HUES64 (cell line): ENCODE results near the gene EPN2.

Source experiments
- H3K27ac ChIP-seq: 2 replicates; pipeline ENCODE4 v1.7.0; 2013; ENCODE audit warnings: low read depth, low read length, inconsistent platforms
- H3K27me3 ChIP-seq: 2 replicates; pipeline ENCODE4 v1.6.1; 2013; ENCODE audit warnings: mild to moderate bottlenecking, low read length; ENCODE audit not compliant: insufficient read depth
- H3K36me3 ChIP-seq: 2 replicates; pipeline ENCODE4 v1.6.1; 2013; ENCODE audit warnings: mild to moderate bottlenecking, low read length; ENCODE audit not compliant: insufficient read depth
- H3K4me1 ChIP-seq: 2 replicates; pipeline ENCODE4 v1.6.1; 2013; ENCODE audit warnings: mild to moderate bottlenecking, low read length, moderate library complexity; ENCODE audit not compliant: insufficient read depth
- H3K4me3 ChIP-seq: 2 replicates; pipeline ENCODE4 v1.5.1; 2013; ENCODE audit warnings: mild to moderate bottlenecking, low read length, moderate library complexity
- H3K9ac ChIP-seq: 2 replicates; pipeline ENCODE4 v1.6.1; 2013; ENCODE audit warnings: mild to moderate bottlenecking, low read depth, low read length
- H3K9me3 ChIP-seq: 2 replicates; pipeline ENCODE4 v1.6.1; 2013; ENCODE audit warnings: low read depth, low read length; ENCODE audit not compliant: insufficient read depth
- WGBS: fragments of 150-250, 120-280 bp; methylation state at CpG from one replicate; pipeline ENCODE4 v1.1.7; 2013; ENCODE audit warnings: missing lambda C conversion rate; 5-methylcytosine and 5-hydroxymethylcytosine counted together

EPN2 gene

GRCh38 chr17:19298569-19299213 lies 61.5 kb downstream of the EPN2 start:
- Histone ChIP-seq H3K27me3 (no peaks in the 10 kb centered on the region), H3K9ac (no peak overlapping the region), H3K4me1 (peaks cover 13% of the 10 kb centered on the region; the same call in 1 of the 2 replicates), H3K9me3 (no peaks in the 10 kb centered on the region), H3K4me3 (no peak overlapping the region), H3K27ac (no peak overlapping the region), H3K36me3 (no peaks in the 10 kb centered on the region)
- WGBS = 93% methylated on average over 5 of the region's 6 CpGs

GRCh38 chr17:19299214-19299747 lies 62.1 kb downstream of the EPN2 start:
- no peak overlapping the region for H3K4me3 ChIP-seq
- H3K27ac ChIP-seq = no peak overlapping the region
- WGBS = 89% methylated on average over 4 of the region's 4 CpGs
- no peaks in the 10 kb centered on the region for H3K27me3 ChIP-seq
- H3K36me3 ChIP-seq = peaks cover 3% of the 10 kb centered on the region; the same call in 1 of the 2 replicates
- H3K4me1 ChIP-seq = peaks cover 13% of the 10 kb centered on the region; the same call in 1 of the 2 replicates
- H3K9ac ChIP-seq = no peak overlapping the region
- no peaks in the 10 kb centered on the region for H3K9me3 ChIP-seq

GRCh38 chr17:19299866-19300265 lies 62.7 kb downstream of the EPN2 start:
- Histone ChIP-seq H3K4me1 (peaks cover 13% of the 10 kb centered on the region; the same call in 1 of the 2 replicates), H3K4me3 (no peak overlapping the region), H3K27ac (no peak overlapping the region), H3K36me3 (peaks cover 5% of the 10 kb centered on the region; the same call in 1 of the 2 replicates), H3K9ac (no peak overlapping the region), H3K27me3 (no peaks in the 10 kb centered on the region), H3K9me3 (no peaks in the 10 kb centered on the region)
- 87% methylated on average over 7 of the region's 7 CpGs for WGBS

- no peak overlapping the region for H3K9ac ChIP-seq
- H3K27ac ChIP-seq = no peak overlapping the region
- H3K9me3 ChIP-seq = no peaks in the 10 kb centered on the region
- H3K4me3 ChIP-seq = no peak overlapping the region
- peaks cover 13% of the 10 kb centered on the region; the same call in 1 of the 2 replicates for H3K4me1 ChIP-seq
- no peaks in the 10 kb centered on the region for H3K27me3 ChIP-seq
- 93% methylated on average over 5 of the region's 5 CpGs for WGBS
- peaks cover 5% of the 10 kb centered on the region; the same call in 1 of the 2 replicates for H3K36me3 ChIP-seq
Observed at GRCh38 chr17:19301274-19301951, 64.2 kb downstream of the EPN2 start.

- no peak overlapping the region for H3K4me3 ChIP-seq
Observed at GRCh38 chr17:19301973-19302372, 64.8 kb downstream of the EPN2 start.

GRCh38 chr17:19302791-19303331 lies 65.7 kb downstream of the EPN2 start:
- Histone ChIP-seq H3K4me3 (no peak overlapping the region), H3K9ac (no peak overlapping the region), H3K36me3 (peaks cover 5% of the 10 kb centered on the region; the same call in 1 of the 2 replicates), H3K4me1 (peaks cover 13% of the 10 kb centered on the region; the same call in 1 of the 2 replicates), H3K27ac (no peak overlapping the region), H3K27me3 (no peaks in the 10 kb centered on the region), H3K9me3 (no peaks in the 10 kb centered on the region)
- 93% methylated on average over 9 of the region's 9 CpGs for WGBS

More at GRCh38 chr17:19301973-19302372, 64.8 kb downstream of the EPN2 start:
- 95% methylated on average over 9 of the region's 9 CpGs for WGBS
- Histone ChIP-seq H3K9ac (no peak overlapping the region), H3K4me1 (peaks cover 13% of the 10 kb centered on the region; the same call in 1 of the 2 replicates), H3K9me3 (no peaks in the 10 kb centered on the region), H3K36me3 (peaks cover 5% of the 10 kb centered on the region; the same call in 1 of the 2 replicates), H3K27ac (no peak overlapping the region), H3K27me3 (no peaks in the 10 kb centered on the region)

- no peaks in the 10 kb centered on the region for H3K9me3 ChIP-seq
- peaks cover 6% of the 10 kb centered on the region; the same call in 1 of the 2 replicates for H3K36me3 ChIP-seq
- H3K9ac ChIP-seq = no peak overlapping the region
- H3K4me3 ChIP-seq = no peak overlapping the region
- no peak overlapping the region for H3K27ac ChIP-seq
- peaks cover 13% of the 10 kb centered on the region; the same call in 1 of the 2 replicates for H3K4me1 ChIP-seq
- 94% methylated on average over 9 of the region's 9 CpGs for WGBS
- no peaks in the 10 kb centered on the region for H3K27me3 ChIP-seq
Observed at GRCh38 chr17:19303367-19303776, 66.2 kb downstream of the EPN2 start.

- 91% methylated on average over 7 of the region's 7 CpGs for WGBS
- Histone ChIP-seq H3K4me3 (no peak overlapping the region), H3K9ac (no peak overlapping the region), H3K36me3 (peaks cover 9% of the 10 kb centered on the region; the same call in 1 of the 2 replicates), H3K9me3 (no peaks in the 10 kb centered on the region), H3K27me3 (no peaks in the 10 kb centered on the region), H3K27ac (no peak overlapping the region), H3K4me1 (peaks cover 6% of the 10 kb centered on the region; the same call in 1 of the 2 replicates)
Observed at GRCh38 chr17:19304209-19304608, 67.0 kb downstream of the EPN2 start.

- Histone ChIP-seq H3K4me3 (no peak overlapping the region), H3K9ac (no peak overlapping the region), H3K9me3 (no peaks in the 10 kb centered on the region), H3K27me3 (no peaks in the 10 kb centered on the region), H3K27ac (no peak overlapping the region), H3K4me1 (0 out of 2 replicates have a peak, but pooled peaks cover under 1% of the 10 kb centered on the region), H3K36me3 (peaks cover 9% of the 10 kb centered on the region; the same call in 1 of the 2 replicates)
- WGBS = 97% methylated on average over 5 of the region's 5 CpGs
Observed at GRCh38 chr17:19304751-19305150, 67.6 kb downstream of the EPN2 start.

- Histone ChIP-seq H3K4me1 (no peaks in the 10 kb centered on the region), H3K36me3 (peaks cover 14% of the 10 kb centered on the region; the same call in 1 of the 2 replicates), H3K9ac (no peak overlapping the region), H3K9me3 (no peaks in the 10 kb centered on the region), H3K27ac (no peak overlapping the region), H3K4me3 (no peak overlapping the region), H3K27me3 (no peaks in the 10 kb centered on the region)
- 95% methylated on average over 5 of the region's 5 CpGs for WGBS
Observed at GRCh38 chr17:19305256-19305655, 68.1 kb downstream of the EPN2 start.

GRCh38 chr17:19305761-19306159 lies 68.6 kb downstream of the EPN2 start:
- H3K4me1 ChIP-seq = no peaks in the 10 kb centered on the region
- no peaks in the 10 kb centered on the region for H3K27me3 ChIP-seq
- H3K4me3 ChIP-seq = no peak overlapping the region
- WGBS = 92% methylated on average over 5 of the region's 5 CpGs
- H3K36me3 ChIP-seq = peaks cover 16% of the 10 kb centered on the region
- no peaks in the 10 kb centered on the region for H3K9me3 ChIP-seq
- no peak overlapping the region for H3K9ac ChIP-seq
- H3K27ac ChIP-seq = no peak overlapping the region
